ENCODE results near the gene SCLT1.

SCLT1 gene

DNA sequence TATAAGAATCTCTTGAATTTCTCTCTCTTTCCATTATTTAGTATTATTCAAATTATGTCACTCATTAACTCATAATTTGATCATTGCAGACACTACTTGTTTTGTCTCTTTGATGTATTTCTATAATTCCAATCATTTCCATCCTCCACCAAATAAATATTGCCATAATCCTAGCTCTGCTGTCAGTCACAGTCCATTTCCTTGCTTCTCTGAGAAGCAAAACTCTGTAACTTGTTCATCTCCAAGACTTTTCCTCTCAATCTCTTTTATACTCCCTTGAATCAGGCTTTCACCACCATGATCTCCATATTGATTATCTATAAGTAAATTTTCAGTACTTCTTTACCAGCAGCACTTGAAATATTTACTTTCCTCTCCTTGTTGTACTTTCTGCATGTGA lies 135.9 kb downstream of the SCLT1 start:
- DNase-seq (ENCODE audit: low read depth): no peak

GRCh38 chr4:128955751-128956150 lies 137.6 kb downstream of the SCLT1 start:
- DNase-seq (ENCODE audit: low read depth): no peak

GRCh38 chr4:128954941-128955340 lies 138.4 kb downstream of the SCLT1 start:
- no peak for DNase-seq (ENCODE audit: low read depth)

DNA sequence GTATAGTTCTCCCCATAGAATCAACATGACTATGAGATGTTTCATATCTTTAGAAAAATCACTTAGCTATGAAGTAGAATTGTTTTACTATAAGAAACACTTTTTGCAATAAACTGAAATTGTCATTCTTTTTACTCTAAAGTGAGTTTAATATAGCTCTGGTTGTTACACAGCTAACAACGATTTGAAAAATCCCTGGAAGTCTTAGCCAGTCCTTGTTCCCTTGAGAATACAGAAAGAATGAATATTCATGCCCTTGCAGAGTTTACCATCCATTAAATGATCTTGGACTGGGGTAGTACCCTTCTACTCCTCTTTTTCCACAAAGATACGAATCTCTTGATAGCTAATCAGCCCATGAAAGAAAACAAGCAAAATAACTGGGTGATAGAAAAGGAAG lies 142.0 kb downstream of the SCLT1 start:
- no peak for DNase-seq (ENCODE audit: low read depth)

DNA sequence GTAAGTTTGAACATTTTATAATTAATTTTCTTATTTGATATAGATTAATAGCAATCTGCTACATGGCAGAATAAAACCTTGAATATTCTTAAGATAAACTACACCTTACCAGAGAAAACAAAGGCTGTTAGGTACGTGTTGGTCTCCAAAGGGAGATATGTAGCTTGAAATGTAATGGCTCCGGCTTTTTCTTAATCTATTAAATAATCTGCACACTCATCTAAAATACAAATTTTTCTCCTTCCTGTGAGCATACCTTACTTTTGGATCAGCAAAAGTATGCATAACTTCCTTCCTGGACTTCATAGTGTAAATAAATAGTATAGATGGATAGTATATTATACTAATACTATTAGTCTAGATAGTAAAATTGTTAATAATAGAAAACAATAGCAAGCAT lies 142.5 kb downstream of the SCLT1 start:
- DNase-seq (ENCODE audit: low read depth): no peak

GRCh38 chr4:128946916-128947315 lies 146.4 kb downstream of the SCLT1 start:
- no peak for DNase-seq (ENCODE audit: low read depth)

DNA sequence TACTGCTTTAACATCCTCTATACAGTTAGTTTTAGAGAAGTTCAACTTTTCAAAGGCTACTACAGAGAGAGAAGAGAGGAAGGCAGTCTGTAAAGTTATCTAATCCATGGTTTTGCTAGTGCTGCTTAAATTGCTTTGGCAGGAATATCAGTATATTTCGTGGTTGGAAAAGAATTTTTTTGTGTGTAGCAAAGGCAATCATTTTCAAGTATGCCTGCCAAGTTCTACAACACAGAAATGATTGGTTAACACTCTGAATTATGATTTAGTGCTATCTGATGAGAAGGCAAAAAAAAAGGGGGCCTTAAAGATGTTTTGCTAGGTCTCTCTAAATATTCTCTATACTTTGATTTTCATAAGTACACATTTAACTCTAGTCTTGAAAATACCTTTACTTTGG lies 150.7 kb downstream of the SCLT1 start:
- no peak for DNase-seq (ENCODE audit: low read depth)

DNA sequence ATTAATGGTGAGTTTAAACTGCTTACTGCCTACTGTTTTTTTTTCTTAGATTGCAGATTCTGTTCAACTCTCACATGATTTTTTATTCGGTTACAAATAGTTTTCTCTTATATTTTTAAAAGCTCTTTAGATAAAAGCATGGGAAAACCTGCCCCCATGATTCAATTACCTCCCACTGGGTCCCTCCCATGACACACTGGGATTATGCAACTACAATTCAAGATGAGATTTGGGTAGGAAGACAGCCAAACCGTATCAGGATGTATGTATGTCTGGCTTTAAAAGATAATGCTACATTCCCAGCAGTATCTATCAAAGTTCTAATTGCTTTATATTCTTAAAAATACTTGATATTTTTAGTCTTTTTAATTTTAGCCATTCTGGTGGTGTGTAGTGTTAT lies 152.4 kb downstream of the SCLT1 start:
- no peak for DNase-seq (ENCODE audit: low read depth)

DNA sequence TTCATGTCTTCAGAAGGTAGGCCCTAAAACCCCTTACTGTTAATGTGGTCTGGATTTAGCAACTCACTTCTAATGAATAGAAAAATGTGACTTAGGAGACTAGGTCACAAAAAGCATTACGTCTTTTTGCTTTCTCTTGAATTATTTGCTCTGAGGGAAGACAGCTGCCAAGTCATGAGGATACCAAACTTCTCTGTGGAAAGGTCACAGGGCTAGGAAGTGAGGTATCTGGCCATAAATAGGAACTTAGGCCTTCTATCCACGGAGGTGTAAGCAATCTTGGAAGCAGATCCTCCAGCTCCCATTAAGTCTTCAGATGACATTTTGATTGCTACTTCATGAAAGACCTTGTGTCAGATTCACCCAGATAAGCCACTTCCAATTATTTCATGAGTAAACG lies 163.3 kb downstream of the SCLT1 start:
- no peak for DNase-seq (ENCODE audit: low read depth)

GRCh38 chr4:128924951-128925350 lies 168.4 kb downstream of the SCLT1 start:
- DNase-seq (ENCODE audit: low read depth): no peak

GRCh38 chr4:128921954-128922353 lies 171.4 kb downstream of the SCLT1 start:
- DNase-seq (ENCODE audit: low read depth): no peak

DNA sequence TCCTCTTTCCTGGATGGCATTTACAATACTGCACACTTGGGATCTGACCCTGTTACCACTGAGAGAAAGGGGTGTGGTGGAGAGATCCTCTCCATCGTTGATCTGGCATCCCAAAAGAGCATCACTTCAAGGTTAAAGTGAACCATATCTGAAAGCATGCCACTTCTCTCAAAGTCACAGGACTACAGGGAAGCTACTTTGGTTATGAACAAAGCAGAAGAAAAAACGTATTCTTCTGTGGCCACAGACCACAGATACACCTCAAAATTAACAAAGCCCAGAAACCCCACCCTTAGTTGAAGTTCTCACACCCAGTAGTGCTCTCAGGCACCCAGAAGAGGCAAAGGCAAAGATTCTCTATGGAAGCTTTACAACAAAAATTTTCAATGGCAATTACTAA lies 175.6 kb downstream of the SCLT1 start:
- DNase-seq (ENCODE audit: low read depth): no peak

GRCh38 chr4:128916832-128917231 lies 176.5 kb downstream of the SCLT1 start:
- DNase-seq (ENCODE audit: low read depth): no peak

GRCh38 chr4:128915544-128915943 lies 177.8 kb downstream of the SCLT1 start:
- no peak for DNase-seq (ENCODE audit: low read depth)

DNA sequence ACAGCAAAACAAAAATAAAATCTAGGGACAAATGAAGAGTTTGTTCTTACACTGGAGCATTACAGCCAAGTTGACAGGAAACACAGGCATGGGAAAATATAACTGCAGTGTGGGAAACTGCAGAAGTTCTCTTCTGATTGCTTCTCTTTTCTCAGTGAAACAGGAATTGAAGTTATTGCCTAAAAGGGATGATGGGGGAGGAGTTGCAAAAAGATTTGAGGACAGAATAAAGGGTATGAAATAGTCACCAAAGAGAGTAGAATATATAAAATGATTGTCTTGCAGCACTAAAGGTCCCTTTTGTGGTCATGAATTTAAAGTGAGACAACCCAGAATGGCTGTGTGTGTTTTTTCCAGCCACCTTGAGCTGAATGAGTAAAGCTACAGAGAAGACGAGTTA lies 180.1 kb downstream of the SCLT1 start:
- no peak for DNase-seq (ENCODE audit: low read depth)

GRCh38 chr4:128908735-128909134 lies 184.6 kb downstream of the SCLT1 start:
- DNase-seq (ENCODE audit: low read depth): no peak

GRCh38 chr4:128907981-128908380 lies 185.4 kb downstream of the SCLT1 start:
- no peak for DNase-seq (ENCODE audit: low read depth)

DNA sequence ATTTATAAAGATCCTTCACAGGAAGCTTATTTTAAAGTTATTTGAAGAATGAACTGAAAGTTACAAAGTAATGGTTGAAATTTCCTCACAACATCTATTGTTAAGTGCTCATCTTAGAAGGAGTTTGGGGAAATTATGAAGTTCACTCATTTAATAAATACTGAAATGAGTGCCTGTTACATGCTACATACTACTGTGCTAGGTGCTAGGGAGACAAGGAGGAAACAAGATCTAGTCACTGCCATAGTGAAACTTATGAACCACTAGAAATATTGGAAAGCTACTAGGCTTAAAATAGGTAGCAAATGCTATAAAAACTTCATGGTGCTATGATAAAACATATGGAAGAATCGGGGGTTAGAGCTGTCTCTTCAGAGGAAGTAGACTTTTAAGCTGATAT lies 186.8 kb downstream of the SCLT1 start:
- no peak for DNase-seq (ENCODE audit: low read depth)

DNA sequence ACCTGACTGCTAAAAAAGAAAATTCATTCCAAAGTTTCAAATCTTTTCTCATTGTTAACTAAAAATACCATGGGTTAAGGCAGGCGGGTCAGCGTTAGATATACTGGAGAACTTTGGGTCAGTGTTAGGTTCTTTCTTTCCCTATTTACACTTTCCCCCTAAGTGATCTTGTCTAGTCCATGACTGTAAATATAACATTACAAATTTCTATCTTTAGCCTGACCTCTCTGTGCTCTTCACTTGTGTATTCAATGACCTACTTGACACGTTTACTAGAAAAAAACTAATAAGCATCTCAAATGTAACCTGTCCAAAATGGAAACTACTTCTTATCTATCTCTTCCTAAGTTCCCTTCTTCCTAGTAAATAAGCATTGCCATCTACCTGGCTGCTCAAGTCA lies 188.5 kb downstream of the SCLT1 start:
- no peak for DNase-seq (ENCODE audit: low read depth)

- DNase-seq (ENCODE audit: low read depth): no peak
These were observed 212.7 kb downstream of the SCLT1 start for GRCh38 chr4:128880662-128881061.

DNA sequence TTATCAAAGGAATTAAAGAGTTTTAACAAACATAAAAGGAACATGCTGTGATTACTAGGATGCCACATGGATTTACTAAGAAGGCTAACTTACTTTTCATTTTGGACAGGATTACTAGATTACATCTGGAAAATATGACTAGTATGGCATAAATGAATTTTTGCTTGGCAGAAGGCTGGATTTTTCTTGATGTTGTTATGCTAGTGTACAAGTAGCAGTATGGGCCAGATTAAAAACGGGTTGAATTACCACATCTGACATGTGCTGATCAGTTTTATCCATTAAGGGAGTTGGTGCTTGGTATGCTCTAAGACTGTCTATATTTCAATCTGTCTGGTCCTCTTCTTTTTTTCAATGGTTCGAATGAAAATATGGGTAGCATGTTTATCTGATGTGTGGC lies 213.4 kb downstream of the SCLT1 start:
- DNase-seq (ENCODE audit: low read depth): no peak

DNA sequence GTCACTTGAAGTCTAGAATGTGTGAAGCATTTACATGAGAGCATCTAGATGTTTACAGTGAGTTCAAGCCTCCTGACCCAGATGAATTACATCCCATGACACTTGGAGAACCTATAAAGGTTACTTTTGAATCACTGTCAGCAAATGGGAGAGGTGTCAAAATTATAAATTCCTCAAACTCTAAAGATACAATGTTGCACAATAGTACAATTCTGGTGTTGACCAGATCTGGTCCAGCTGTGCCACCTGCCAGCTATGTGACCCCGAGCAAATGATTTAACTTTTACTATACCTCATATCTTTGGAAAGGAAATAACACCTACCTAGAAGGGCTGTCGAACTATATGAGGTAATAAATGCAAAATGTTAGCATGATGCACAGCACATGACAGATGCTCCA lies 214.1 kb downstream of the SCLT1 start:
- no peak for DNase-seq (ENCODE audit: low read depth)

- DNase-seq (ENCODE audit: low read depth): no peak
These were observed 215.4 kb downstream of the SCLT1 start for GRCh38 chr4:128877934-128878333.

GRCh38 chr4:128876200-128876599 lies 217.1 kb downstream of the SCLT1 start:
- no peak for DNase-seq (ENCODE audit: low read depth)

GRCh38 chr4:128871948-128872347 lies 221.4 kb downstream of the SCLT1 start:
- DNase-seq (ENCODE audit: low read depth): no peak

Data from activated T-helper 1 cell treated with Interleukin-2 at 50 U/mL for 16 hours (primary cell).